Immature natural killer cell (primary cell): ENCODE measurements around the gene SLC45A3. TPM values are rescaled to one million over a fixed set of nuclear protein-coding genes. Genes with fewer than 3 reads are reported as not detected.

Experiments used
- DNase-seq, 3 donors: peaks; one replicate each; pipeline ENCODE4 v3.0.0; 2022; ENCODE audit warnings: mixed read lengths in 1 of 3
- H3K27ac Mint-ChIP-seq, 6 donors: one replicate each; pipeline ENCODE4 v1.8.0; 2020; ENCODE audit warnings: mixed read lengths in 6 of 6, mild to moderate bottlenecking in 5 of 6, inconsistent platforms in 4 of 6, moderate library complexity in 3 of 6
- H3K27me3 Mint-ChIP-seq, 3 donors: one replicate each; pipeline ENCODE4 v1.8.0; 2020 to 2021; ENCODE audit warnings: low read depth in 3 of 3, mild to moderate bottlenecking in 3 of 3, mixed read lengths in 3 of 3, moderate library complexity in 3 of 3, inconsistent platforms in 1 of 3
- H3K36me3 Mint-ChIP-seq, 3 donors: one replicate each; pipeline ENCODE4 v1.8.0; 2020; ENCODE audit warnings: mixed read lengths in 3 of 3, inconsistent platforms in 2 of 3, mild to moderate bottlenecking in 2 of 3
- H3K4me1 Mint-ChIP-seq, 2 donors: one replicate each; pipeline ENCODE4 v1.8.0; 2020; ENCODE audit warnings: inconsistent platforms in 2 of 2, mild to moderate bottlenecking in 2 of 2, mixed read lengths in 2 of 2, moderate library complexity in 1 of 2
- H3K4me3 Mint-ChIP-seq, 5 donors: one replicate each; pipeline ENCODE4 v1.8.0; 2020; ENCODE audit warnings: mild to moderate bottlenecking in 5 of 5, mixed read lengths in 5 of 5, inconsistent platforms in 3 of 5, moderate library complexity in 3 of 5
- H3K9me3 Mint-ChIP-seq, 6 donors: one replicate each; pipeline ENCODE4 v1.8.0; 2020; ENCODE audit warnings: mild to moderate bottlenecking in 6 of 6, mixed read lengths in 6 of 6, inconsistent platforms in 4 of 6, moderate library complexity in 3 of 6
- polyA plus RNA-seq, 3 donors: library from polyadenylated mRNA; unstranded; fragments of 300-500 nt; fragmentation: Illumina TruSeq; gene quantifications; one replicate each; pipeline ENCODE4 v1.2.3, GENCODE V29; 2021

Gene SLC45A3
- polyA plus RNA-seq, 3 donors from 2014 or later = not detected

GRCh38 chr1:205690122-205690756 is 9.9 kb upstream of the SLC45A3 start:
- H3K27me3 Mint-ChIP-seq = peaks cover 4 to 8% (median 4%) of the 10 kb centered on the region in 3 donors
- DNase-seq = no peak
- no peak overlapping the region for H3K4me3 Mint-ChIP-seq
- H3K36me3 Mint-ChIP-seq = no peaks in the 10 kb centered on the region
- H3K4me1 Mint-ChIP-seq = peaks cover 0 to 2% of the 10 kb centered on the region in 2 donors
- no peaks in the 10 kb centered on the region for H3K9me3 Mint-ChIP-seq
- H3K27ac Mint-ChIP-seq = no peak overlapping the region

- H3K4me3 Mint-ChIP-seq = no peak overlapping the region
- DNase-seq = no peak
- no peaks in the 10 kb centered on the region for H3K36me3 Mint-ChIP-seq
- H3K27me3 Mint-ChIP-seq = peaks cover 4 to 8% (median 4%) of the 10 kb centered on the region in 3 donors
- peaks cover 0 to 2% of the 10 kb centered on the region in 2 donors for H3K4me1 Mint-ChIP-seq
- H3K27ac Mint-ChIP-seq = no peak overlapping the region
- H3K9me3 Mint-ChIP-seq = no peaks in the 10 kb centered on the region
These were observed 9.2 kb upstream of the SLC45A3 start for GRCh38 chr1:205689479-205689878.

DNA sequence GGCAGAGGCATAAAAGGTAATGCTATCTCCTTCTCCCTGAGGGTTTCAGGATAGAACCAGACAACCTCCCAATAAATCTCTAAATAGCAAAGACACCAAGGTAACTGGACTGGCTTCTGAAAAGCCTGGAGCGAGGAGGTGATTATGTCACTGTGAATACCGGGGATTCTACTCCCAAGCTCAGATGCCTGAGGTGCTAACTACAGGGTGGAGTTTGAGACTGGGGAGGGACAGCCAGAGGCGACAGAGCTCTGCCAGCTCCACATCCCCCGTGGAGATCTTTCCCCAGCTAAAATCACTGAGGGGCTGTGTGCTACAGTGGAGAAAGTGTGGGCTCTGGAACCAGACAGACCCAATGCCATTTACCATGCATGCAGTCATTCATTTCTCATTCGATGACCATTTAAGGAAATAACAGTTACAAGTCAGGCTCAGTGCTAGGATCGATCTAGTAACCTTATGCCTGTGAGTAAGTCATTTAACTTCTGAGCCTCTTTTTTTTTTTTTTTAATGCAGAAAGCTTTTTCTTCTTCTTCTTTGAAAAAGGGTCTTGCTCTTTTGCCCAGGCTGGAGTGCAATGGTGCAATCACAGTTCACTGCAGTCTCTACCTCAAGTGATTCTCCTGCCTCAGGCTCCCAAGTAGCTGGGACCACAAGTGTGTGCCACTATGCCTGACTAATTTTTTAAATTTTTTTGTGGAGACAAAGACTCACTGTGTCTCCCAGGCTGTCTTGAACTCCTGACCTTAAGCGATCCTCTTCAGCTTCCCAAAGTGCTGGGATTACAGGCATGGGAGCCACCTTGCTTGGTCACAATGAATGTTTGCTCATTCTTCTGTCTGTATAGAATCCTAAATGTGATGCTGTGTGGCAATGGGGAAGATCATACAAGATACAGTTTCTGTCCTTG is 8.1 kb upstream of the SLC45A3 start:
- Mint-ChIP-seq H3K27me3 (peaks cover 4 to 7% (median 4%) of the 10 kb centered on the region in 3 donors), H3K27ac (no peak overlapping the region), H3K36me3 (no peaks in the 10 kb centered on the region), H3K4me3 (no peak overlapping the region), H3K9me3 (no peaks in the 10 kb centered on the region), H3K4me1 (peaks cover 0 to under 1% of the 10 kb centered on the region in 2 donors)
- no peak for DNase-seq

DNA sequence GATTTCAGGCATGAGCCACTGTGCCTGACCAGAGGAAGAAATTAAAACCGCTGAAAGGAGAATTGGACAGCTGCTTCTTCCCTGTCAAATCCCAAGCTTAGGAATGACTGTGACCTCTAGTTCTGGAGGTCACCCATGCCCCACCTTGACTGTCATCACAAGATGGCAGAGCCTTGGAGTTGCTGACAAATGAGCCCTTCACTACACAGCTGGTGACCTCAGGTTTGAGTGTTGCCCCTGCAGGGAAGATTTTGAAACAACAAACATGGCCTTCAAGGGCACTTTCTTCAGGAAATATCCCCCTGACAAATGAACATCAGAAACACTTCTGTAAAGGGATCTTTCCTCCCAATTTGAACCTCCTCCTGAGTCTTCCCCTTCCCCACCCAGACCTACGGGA is 6.9 kb upstream of the SLC45A3 start:
- DNase-seq = no peak
- Mint-ChIP-seq H3K27ac (no peak overlapping the region), H3K9me3 (no peaks in the 10 kb centered on the region), H3K36me3 (no peaks in the 10 kb centered on the region), H3K4me1 (no peaks in the 10 kb centered on the region), H3K27me3 (peaks cover 4 to 6% (median 6%) of the 10 kb centered on the region in 3 donors), H3K4me3 (no peak overlapping the region)

- Mint-ChIP-seq H3K27me3 (peaks cover 2 to 13% (median 6%) of the 10 kb centered on the region in 3 donors), H3K9me3 (no peaks in the 10 kb centered on the region), H3K4me1 (peaks cover 25 to 26% of the 10 kb centered on the region in 2 donors), H3K27ac (no peak overlapping the region), H3K36me3 (no peaks in the 10 kb centered on the region), H3K4me3 (peak overlapping the region; percentile 0 to 85 (median 78))
- DNase-seq = no peak
These were observed 1.1 kb upstream of the SLC45A3 start for GRCh38 chr1:205681364-205681763.

DNA sequence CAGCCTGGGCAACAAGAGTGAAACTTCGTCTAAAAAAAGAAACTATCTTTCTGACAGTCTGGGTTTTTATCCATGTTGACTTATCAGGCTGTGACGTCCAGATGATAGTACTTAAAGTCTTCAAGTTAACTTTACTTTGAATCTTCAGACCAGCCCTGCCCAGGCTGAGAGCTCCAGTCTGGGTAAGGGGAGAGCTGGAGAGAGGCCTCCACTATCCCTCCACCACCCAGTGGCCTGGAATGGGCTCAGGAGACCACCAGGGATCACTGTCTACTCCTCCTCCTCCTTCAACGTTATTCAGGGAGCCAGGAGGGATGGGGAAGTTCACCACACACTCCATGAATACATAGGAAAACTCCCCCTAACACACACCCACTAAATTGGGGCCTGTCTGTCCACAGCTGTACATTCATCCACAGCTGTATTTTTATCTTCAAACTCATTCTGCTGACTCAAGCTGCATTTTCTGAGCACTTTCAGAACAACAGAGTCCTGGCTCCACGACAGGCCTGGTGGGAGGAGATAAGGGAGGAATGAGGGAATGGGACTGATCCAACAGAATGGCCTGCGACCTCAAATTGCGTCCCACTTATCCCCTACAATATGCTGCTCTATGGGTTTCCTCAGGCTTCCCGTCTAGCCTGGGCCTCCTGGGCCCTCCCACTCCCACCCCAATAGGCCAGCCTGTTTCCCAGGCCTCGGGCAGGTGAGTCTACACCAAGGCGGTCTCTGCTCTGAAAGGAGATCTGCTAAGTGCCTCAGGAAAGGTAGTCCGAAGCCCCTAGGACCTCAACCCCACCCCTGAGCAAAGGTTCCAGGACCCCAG is 1.8 kb downstream of the SLC45A3 start:
- Mint-ChIP-seq H3K4me3 (peak overlapping the region; percentile 38 to 83 (median 76)), H3K27ac (no peak overlapping the region), H3K9me3 (no peaks in the 10 kb centered on the region), H3K4me1 (peaks cover 27 to 28% of the 10 kb centered on the region in 2 donors), H3K36me3 (no peaks in the 10 kb centered on the region), H3K27me3 (peaks cover 6 to 12% (median 9%) of the 10 kb centered on the region in 3 donors)
- DNase-seq = no peak

DNA sequence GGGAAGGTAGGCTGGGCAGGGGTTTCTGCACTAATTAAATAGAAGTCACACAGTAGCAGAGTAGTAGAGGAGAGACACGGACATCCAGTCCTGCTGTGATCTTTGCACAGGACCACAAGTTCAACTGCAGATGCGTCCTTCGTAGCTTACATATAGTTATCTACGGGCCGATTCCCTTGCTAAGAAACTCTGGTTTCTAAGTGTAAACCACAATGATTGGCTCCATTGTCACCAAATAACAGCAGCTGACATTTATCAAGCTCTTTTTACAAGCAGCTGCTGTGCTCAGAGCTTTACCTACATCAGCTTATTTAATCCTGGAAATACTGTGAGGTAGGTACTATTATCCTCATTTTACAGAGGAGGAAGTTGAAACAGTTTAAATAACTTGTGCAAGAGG is 3.1 kb downstream of the SLC45A3 start:
- DNase-seq = peak in 1 of 3 donors; percentile 10
- Mint-ChIP-seq H3K4me3 (peak overlapping the region in 3 of 5 donors; percentile 7 to 51 (median 18)), H3K4me1 (peaks cover 27 to 28% of the 10 kb centered on the region in 2 donors), H3K9me3 (no peaks in the 10 kb centered on the region), H3K36me3 (no peaks in the 10 kb centered on the region), H3K27ac (no peak overlapping the region), H3K27me3 (peaks cover 6 to 12% (median 11%) of the 10 kb centered on the region in 3 donors)

- Mint-ChIP-seq H3K36me3 (no peaks in the 10 kb centered on the region), H3K4me1 (peaks cover 27 to 28% of the 10 kb centered on the region in 2 donors), H3K27me3 (peaks cover 6 to 11% (median 11%) of the 10 kb centered on the region in 3 donors), H3K9me3 (no peaks in the 10 kb centered on the region), H3K27ac (no peak overlapping the region), H3K4me3 (no peak overlapping the region)
- no peak for DNase-seq
These were observed 3.7 kb downstream of the SLC45A3 start for GRCh38 chr1:205676597-205676996.

- Mint-ChIP-seq H3K36me3 (no peaks in the 10 kb centered on the region), H3K27ac (no peak overlapping the region), H3K27me3 (peaks cover 5 to 11% (median 6%) of the 10 kb centered on the region in 3 donors), H3K4me1 (peaks cover 26 to 28% of the 10 kb centered on the region in 2 donors), H3K9me3 (no peaks in the 10 kb centered on the region), H3K4me3 (no peak overlapping the region)
- no peak for DNase-seq
These were observed 4.3 kb downstream of the SLC45A3 start for GRCh38 chr1:205676002-205676401.

GRCh38 chr1:205675247-205675646 is 5.1 kb downstream of the SLC45A3 start:
- H3K27ac Mint-ChIP-seq = no peak overlapping the region
- H3K36me3 Mint-ChIP-seq = no peaks in the 10 kb centered on the region
- H3K9me3 Mint-ChIP-seq = no peaks in the 10 kb centered on the region
- peaks cover 20 to 22% of the 10 kb centered on the region in 2 donors for H3K4me1 Mint-ChIP-seq
- peaks cover 2 to 9% (median 6%) of the 10 kb centered on the region in 3 donors for H3K27me3 Mint-ChIP-seq
- DNase-seq = no peak
- H3K4me3 Mint-ChIP-seq = no peak overlapping the region

- H3K36me3 Mint-ChIP-seq = no peaks in the 10 kb centered on the region
- H3K4me1 Mint-ChIP-seq = peaks cover 12 to 15% of the 10 kb centered on the region in 2 donors
- peaks cover 2 to 10% (median 6%) of the 10 kb centered on the region in 3 donors for H3K27me3 Mint-ChIP-seq
- DNase-seq = no peak
- H3K9me3 Mint-ChIP-seq = no peaks in the 10 kb centered on the region
- H3K4me3 Mint-ChIP-seq = no peak overlapping the region
- H3K27ac Mint-ChIP-seq = peak overlapping the region in 1 of 6 donors; percentile 69
These were observed 7.3 kb downstream of the SLC45A3 start for GRCh38 chr1:205672970-205673369.

DNA sequence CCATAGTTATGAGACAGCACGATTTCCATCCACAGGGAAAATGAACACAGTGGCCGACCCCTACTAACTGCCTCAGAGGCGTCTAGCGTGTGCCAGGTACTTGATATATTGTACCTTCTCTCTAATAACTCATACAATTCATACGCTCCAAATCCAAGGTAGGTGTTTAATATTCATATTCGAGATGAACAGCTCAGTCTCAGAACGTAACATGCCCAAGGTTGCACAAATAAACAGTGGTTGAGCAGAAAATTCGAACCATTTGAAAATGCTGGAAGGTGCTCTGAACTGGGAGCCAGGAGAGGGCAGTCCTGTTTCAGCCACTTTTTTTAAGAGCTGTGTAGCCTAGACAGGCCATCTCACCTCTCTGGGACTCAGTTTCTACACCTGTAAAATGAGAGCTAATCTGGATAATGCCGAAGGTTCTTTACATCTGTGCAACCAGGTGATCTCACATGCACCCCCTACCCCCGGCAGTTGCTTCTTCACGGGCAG is 7.9 kb downstream of the SLC45A3 start:
- no peaks in the 10 kb centered on the region for H3K36me3 Mint-ChIP-seq
- no peak overlapping the region for H3K27ac Mint-ChIP-seq
- peaks cover 11 to 13% of the 10 kb centered on the region in 2 donors for H3K4me1 Mint-ChIP-seq
- H3K4me3 Mint-ChIP-seq = no peak overlapping the region
- DNase-seq = no peak
- no peaks in the 10 kb centered on the region for H3K9me3 Mint-ChIP-seq
- H3K27me3 Mint-ChIP-seq = peaks cover 2 to 10% (median 6%) of the 10 kb centered on the region in 3 donors

GRCh38 chr1:205670611-205671430 is 9.5 kb downstream of the SLC45A3 start:
- no peaks in the 10 kb centered on the region for H3K36me3 Mint-ChIP-seq
- H3K27me3 Mint-ChIP-seq = peaks cover 2 to 10% (median 4%) of the 10 kb centered on the region in 3 donors
- no peak overlapping the region for H3K4me3 Mint-ChIP-seq
- H3K4me1 Mint-ChIP-seq = no peaks in the 10 kb centered on the region
- DNase-seq = no peak
- H3K27ac Mint-ChIP-seq = no peak overlapping the region
- H3K9me3 Mint-ChIP-seq = no peaks in the 10 kb centered on the region
